Epidermal melanocyte (primary cell): ENCODE measurements around the gene TPGS2.
"Not testable (repeated sequence)": the region's sequence is repeated elsewhere in the genome, so short reads cannot be mapped to it uniquely, and the experiment has no call there.

Experiments
- DNase-seq: peaks from one replicate; pipeline ENCODE4 v3.0.0; 2011; ENCODE audit warnings: low spot score; ENCODE audit not compliant: insufficient read length

TPGS2 gene

GRCh38 chr18:36825526-36825925 is 3.3 kb downstream of the TPGS2 start:
- DNase-seq = no peak

- no peak for DNase-seq
These were observed 7.1 kb downstream of the TPGS2 start for GRCh38 chr18:36821681-36822080.

- no peak for DNase-seq
These were observed 9.2 kb downstream of the TPGS2 start for GRCh38 chr18:36819621-36820020.

GRCh38 chr18:36818652-36819051 is 10.2 kb downstream of the TPGS2 start:
- DNase-seq = no peak

- no peak for DNase-seq
These were observed 11.8 kb downstream of the TPGS2 start for GRCh38 chr18:36817039-36817438.

GRCh38 chr18:36816096-36816495 is 12.7 kb downstream of the TPGS2 start:
- not testable (repeated sequence) for DNase-seq

GRCh38 chr18:36814994-36815393 is 13.8 kb downstream of the TPGS2 start:
- no peak for DNase-seq

- DNase-seq = no peak
These were observed 15.0 kb downstream of the TPGS2 start for GRCh38 chr18:36813824-36814223.

- no peak for DNase-seq
These were observed 15.6 kb downstream of the TPGS2 start for GRCh38 chr18:36813101-36813775.

- DNase-seq = no peak
These were observed 16.1 kb downstream of the TPGS2 start for GRCh38 chr18:36812678-36813077.

GRCh38 chr18:36811955-36812354 is 16.8 kb downstream of the TPGS2 start:
- DNase-seq = no peak

GRCh38 chr18:36811430-36811829 is 17.4 kb downstream of the TPGS2 start:
- no peak for DNase-seq

- peak; percentile 73 for DNase-seq
These were observed 19.0 kb downstream of the TPGS2 start for GRCh38 chr18:36809590-36810381.

- DNase-seq = no peak
These were observed 20.1 kb downstream of the TPGS2 start for GRCh38 chr18:36808681-36809080.

- DNase-seq = no peak
These were observed 23.7 kb downstream of the TPGS2 start for GRCh38 chr18:36805105-36805504.

- no peak for DNase-seq
These were observed 29.9 kb downstream of the TPGS2 start for GRCh38 chr18:36798738-36799473.

GRCh38 chr18:36792634-36793283 is 36.0 kb downstream of the TPGS2 start:
- no peak for DNase-seq

GRCh38 chr18:36786686-36787085 is 42.1 kb downstream of the TPGS2 start:
- DNase-seq = no peak

- no peak for DNase-seq
These were observed 45.0 kb downstream of the TPGS2 start for GRCh38 chr18:36783792-36784191.

GRCh38 chr18:36782710-36783109 is 46.1 kb downstream of the TPGS2 start:
- DNase-seq = no peak

- no peak for DNase-seq
These were observed 48.1 kb downstream of the TPGS2 start for GRCh38 chr18:36780748-36781147.

- no peak for DNase-seq
These were observed 51.2 kb downstream of the TPGS2 start for GRCh38 chr18:36777566-36777965.
